Measurements from ENCODE around the gene TCN2. TPM values are rescaled to one million over a fixed set of nuclear protein-coding genes. Genes with fewer than 3 reads are reported as not detected.

The TCN2 gene
- total RNA-seq, 1 experiment from 2014 or later = 7.3 TPM

DNA sequence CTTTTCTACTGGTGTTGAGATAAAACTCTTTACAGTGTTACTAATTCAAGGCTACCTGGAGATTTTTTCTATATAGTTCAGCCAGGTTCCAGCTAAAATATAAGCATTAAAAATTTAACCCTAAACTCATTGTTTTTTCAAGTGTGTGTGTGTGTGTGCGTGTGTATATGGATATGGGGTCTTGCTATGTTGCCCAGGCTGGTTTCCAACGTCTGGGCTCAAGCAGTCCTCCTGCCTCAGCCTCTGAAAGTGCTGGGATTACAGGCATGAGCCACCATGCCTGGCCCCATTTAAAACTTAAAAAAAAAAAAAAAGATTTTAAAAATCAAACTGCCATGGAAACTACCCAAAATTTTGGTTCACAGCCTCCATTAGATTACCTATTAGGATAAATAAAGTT, 10.8 kb upstream of the TCN2 start:
- CTCF ChIA-PET = no interaction called here
- Histone ChIP-seq H3K27ac (ENCODE audit: low read depth, low read length, poor library complexity, severe bottlenecking) (no peak overlapping the region), H3K27me3 (replicated peaks; ENCODE audit: insufficient read depth, low read depth, low read length, poor library complexity) (no peaks in the 10 kb centered on the region), H3K36me3 (ENCODE audit: insufficient read depth, low read length, poor library complexity, severe bottlenecking) (no peaks in the 10 kb centered on the region), H3K4me1 (ENCODE audit: insufficient read depth, low read length, poor library complexity, severe bottlenecking) (no peaks in the 10 kb centered on the region), H3K9me3 (ENCODE audit: low read depth, low read length, poor library complexity, severe bottlenecking) (no peaks in the 10 kb centered on the region), H3K4me3 (ENCODE audit: low read depth, low read length, poor library complexity, severe bottlenecking) (no peak overlapping the region)
- intact Hi-C loops (cut with micrococcal nuclease; ENCODE audit: unreplicated experiment) = no loop called here
- POLR2A ChIA-PET (ENCODE audit: low non-redundant PET) = no interaction called here
- no peak for TF ChIP-seq EZH2 (IDR thresholded peaks at IDR 0.05; ENCODE audit: borderline replicate concordance, low read depth, low read length, poor library complexity, severe bottlenecking)
- no peak for TF ChIP-seq CTCF (conservative IDR thresholded peaks at IDR 0.05; ENCODE audit: low read depth, low read length)
- no TSS peak for BruUV-seq (replicated peaks)
- DNase-seq (ENCODE audit: low spot score) = no peak

GRCh38 chr22:30596886-30597285, 10.1 kb upstream of the TCN2 start:
- Histone ChIP-seq H3K9me3 (ENCODE audit: low read depth, low read length, poor library complexity, severe bottlenecking) (no peaks in the 10 kb centered on the region), H3K36me3 (ENCODE audit: insufficient read depth, low read length, poor library complexity, severe bottlenecking) (no peaks in the 10 kb centered on the region), H3K27me3 (replicated peaks; ENCODE audit: insufficient read depth, low read depth, low read length, poor library complexity) (no peaks in the 10 kb centered on the region), H3K4me3 (ENCODE audit: low read depth, low read length, poor library complexity, severe bottlenecking) (no peak overlapping the region), H3K4me1 (ENCODE audit: insufficient read depth, low read length, poor library complexity, severe bottlenecking) (no peaks in the 10 kb centered on the region), H3K27ac (ENCODE audit: low read depth, low read length, poor library complexity, severe bottlenecking) (no peak overlapping the region)
- TF ChIP-seq EZH2 (IDR thresholded peaks at IDR 0.05; ENCODE audit: borderline replicate concordance, low read depth, low read length, poor library complexity, severe bottlenecking) = no peak
- no peak for TF ChIP-seq CTCF (conservative IDR thresholded peaks at IDR 0.05; ENCODE audit: low read depth, low read length)
- intact Hi-C loops (cut with micrococcal nuclease; ENCODE audit: unreplicated experiment) = no loop called here
- CTCF ChIA-PET = no interaction called here
- BruUV-seq (replicated peaks) = no TSS peak
- POLR2A ChIA-PET (ENCODE audit: low non-redundant PET) = no interaction called here
- DNase-seq (ENCODE audit: low spot score) = no peak

- ChIA-PET POLR2A (ENCODE audit: low non-redundant PET) (no interaction called here), CTCF (no interaction called here)
- H3K27me3 ChIP-seq (replicated peaks; ENCODE audit: insufficient read depth, low read depth, low read length, poor library complexity) = no peaks in the 10 kb centered on the region
- H3K9me3 ChIP-seq (ENCODE audit: low read depth, low read length, poor library complexity, severe bottlenecking) = no peaks in the 10 kb centered on the region
- no peaks in the 10 kb centered on the region for H3K36me3 ChIP-seq (ENCODE audit: insufficient read depth, low read length, poor library complexity, severe bottlenecking)
- H3K27ac ChIP-seq (ENCODE audit: low read depth, low read length, poor library complexity, severe bottlenecking) = no peak overlapping the region
- TF ChIP-seq CTCF (conservative IDR thresholded peaks at IDR 0.05; ENCODE audit: low read depth, low read length) (no peak), EZH2 (IDR thresholded peaks at IDR 0.05; ENCODE audit: borderline replicate concordance, low read depth, low read length, poor library complexity, severe bottlenecking) (no peak)
- no peak for DNase-seq (ENCODE audit: low spot score)
- BruUV-seq (replicated peaks) = no TSS peak
- H3K4me3 ChIP-seq (ENCODE audit: low read depth, low read length, poor library complexity, severe bottlenecking) = no peak overlapping the region
- H3K4me1 ChIP-seq (ENCODE audit: insufficient read depth, low read length, poor library complexity, severe bottlenecking) = no peaks in the 10 kb centered on the region
- intact Hi-C loops (cut with micrococcal nuclease; ENCODE audit: unreplicated experiment) = no loop called here
These were observed 8.0 kb upstream of the TCN2 start for GRCh38 chr22:30598986-30599385.

All from A673 (cell line).